ENCODE data around the gene KLRG1.

The KLRG1 gene

GRCh38 chr12:8996682-8997405, 7.5 kb downstream of the KLRG1 start:
- no peak for TF ChIP-seq CTCF (IDR thresholded peaks at IDR 0.05)
- no peak for TF ChIP-seq ZFX (IDR thresholded peaks at IDR 0.05; ENCODE audit: borderline replicate concordance)
- no peak overlapping the region for H3K27ac ChIP-seq

GRCh38 chr12:9001233-9001632, 11.9 kb downstream of the KLRG1 start:
- TF ChIP-seq ZFX (IDR thresholded peaks at IDR 0.05; ENCODE audit: borderline replicate concordance) (no peak), CTCF (IDR thresholded peaks at IDR 0.05) (no peak)

GRCh38 chr12:9002335-9002734, 13.0 kb downstream of the KLRG1 start:
- TF ChIP-seq CTCF (IDR thresholded peaks at IDR 0.05) = no peak
- no peak for TF ChIP-seq ZFX (IDR thresholded peaks at IDR 0.05; ENCODE audit: borderline replicate concordance)
- no peak overlapping the region for H3K27ac ChIP-seq

More at GRCh38 chr12:9001233-9001632, 11.9 kb downstream of the KLRG1 start:
- no peak overlapping the region for H3K27ac ChIP-seq

- TF ChIP-seq CTCF (IDR thresholded peaks at IDR 0.05) = no peak
- no peak for TF ChIP-seq ZFX (IDR thresholded peaks at IDR 0.05; ENCODE audit: borderline replicate concordance)
- H3K27ac ChIP-seq = no peak overlapping the region
These were observed 33.2 kb downstream of the KLRG1 start for GRCh38 chr12:9022592-9022991.

- H3K27ac ChIP-seq = no peak overlapping the region
- TF ChIP-seq CTCF (IDR thresholded peaks at IDR 0.05) (no peak), ZFX (IDR thresholded peaks at IDR 0.05; ENCODE audit: borderline replicate concordance) (no peak)
These were observed 35.2 kb downstream of the KLRG1 start for GRCh38 chr12:9024512-9024911.

- H3K27ac ChIP-seq = no peak overlapping the region
- TF ChIP-seq ZFX (IDR thresholded peaks at IDR 0.05; ENCODE audit: borderline replicate concordance) = no peak
- no peak for TF ChIP-seq CTCF (IDR thresholded peaks at IDR 0.05)
These were observed 38.1 kb downstream of the KLRG1 start for GRCh38 chr12:9027161-9028059.

- TF ChIP-seq CTCF (IDR thresholded peaks at IDR 0.05) (no peak), ZFX (IDR thresholded peaks at IDR 0.05; ENCODE audit: borderline replicate concordance) (no peak)
- no peak overlapping the region for H3K27ac ChIP-seq
These were observed 41.4 kb downstream of the KLRG1 start for GRCh38 chr12:9030776-9031175.
